Measurements from ENCODE around the gene AFDN.

GRCh38 chr6:167888098-167888497 is 61.4 kb downstream of the AFDN start:
- TF ChIP-seq FOXK2 (IDR thresholded peaks at IDR 0.05) = no peak
- no peak for TF ChIP-seq SP1 (IDR thresholded peaks at IDR 0.05)
- no peak for TF ChIP-seq L3MBTL2 (conservative IDR thresholded peaks at IDR 0.05)
- no peak for TF ChIP-seq HDGF (IDR thresholded peaks at IDR 0.05; ENCODE audit: borderline replicate concordance)
- TF ChIP-seq SUZ12 (IDR thresholded peaks at IDR 0.05) = no peak
- no peak for TF ChIP-seq PKNOX1 (IDR thresholded peaks at IDR 0.05)
- no peak for TF ChIP-seq ZNF384 (IDR thresholded peaks at IDR 0.05)
